Measurements from ENCODE around the gene FHL2.

DNA sequence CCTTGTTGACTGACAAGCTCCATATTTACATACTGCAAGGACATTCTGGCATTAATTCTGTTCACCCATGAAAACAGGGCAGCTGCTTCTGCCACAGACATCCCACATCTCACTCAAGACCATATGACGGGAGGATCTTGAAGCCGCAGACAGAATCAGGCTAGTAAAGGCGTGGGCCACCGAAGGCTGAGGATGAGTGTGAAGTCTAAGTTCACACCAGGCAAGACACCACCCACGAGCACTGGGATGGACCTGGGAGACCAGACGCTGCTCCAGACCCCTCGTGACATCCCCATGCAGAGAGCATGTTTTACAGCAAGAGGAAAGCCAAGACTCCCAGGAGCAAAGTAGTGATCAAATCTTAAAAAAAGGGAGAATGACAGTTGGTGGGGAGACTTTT lies 3.2 kb downstream of the FHL2 start:
- TF ChIP-seq, protein P1, sequence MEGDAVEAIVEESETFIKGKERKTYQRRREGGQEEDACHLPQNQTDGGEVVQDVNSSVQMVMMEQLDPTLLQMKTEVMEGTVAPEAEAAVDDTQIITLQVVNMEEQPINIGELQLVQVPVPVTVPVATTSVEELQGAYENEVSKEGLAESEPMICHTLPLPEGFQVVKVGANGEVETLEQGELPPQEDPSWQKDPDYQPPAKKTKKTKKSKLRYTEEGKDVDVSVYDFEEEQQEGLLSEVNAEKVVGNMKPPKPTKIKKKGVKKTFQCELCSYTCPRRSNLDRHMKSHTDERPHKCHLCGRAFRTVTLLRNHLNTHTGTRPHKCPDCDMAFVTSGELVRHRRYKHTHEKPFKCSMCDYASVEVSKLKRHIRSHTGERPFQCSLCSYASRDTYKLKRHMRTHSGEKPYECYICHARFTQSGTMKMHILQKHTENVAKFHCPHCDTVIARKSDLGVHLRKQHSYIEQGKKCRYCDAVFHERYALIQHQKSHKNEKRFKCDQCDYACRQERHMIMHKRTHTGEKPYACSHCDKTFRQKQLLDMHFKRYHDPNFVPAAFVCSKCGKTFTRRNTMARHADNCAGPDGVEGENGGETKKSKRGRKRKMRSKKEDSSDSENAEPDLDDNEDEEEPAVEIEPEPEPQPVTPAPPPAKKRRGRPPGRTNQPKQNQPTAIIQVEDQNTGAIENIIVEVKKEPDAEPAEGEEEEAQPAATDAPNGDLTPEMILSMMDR (IDR thresholded peaks at IDR 0.05; ENCODE audit: insufficient read depth, low read length, poor library complexity, severe bottlenecking): no peak
- no peak for TF ChIP-seq EZH2phosphoT487 (conservative IDR thresholded peaks at IDR 0.05; ENCODE audit: low read length)

Measured in SU-DHL-6 (cell line).